ENCODE results near the gene TXNL1. TPM values are rescaled to one million over a fixed set of nuclear protein-coding genes. Genes with fewer than 3 reads are reported as not detected.

The TXNL1 gene
- total RNA-seq, 2 experiments from 2014 or later: 51.9 to 54.4 TPM

DNA sequence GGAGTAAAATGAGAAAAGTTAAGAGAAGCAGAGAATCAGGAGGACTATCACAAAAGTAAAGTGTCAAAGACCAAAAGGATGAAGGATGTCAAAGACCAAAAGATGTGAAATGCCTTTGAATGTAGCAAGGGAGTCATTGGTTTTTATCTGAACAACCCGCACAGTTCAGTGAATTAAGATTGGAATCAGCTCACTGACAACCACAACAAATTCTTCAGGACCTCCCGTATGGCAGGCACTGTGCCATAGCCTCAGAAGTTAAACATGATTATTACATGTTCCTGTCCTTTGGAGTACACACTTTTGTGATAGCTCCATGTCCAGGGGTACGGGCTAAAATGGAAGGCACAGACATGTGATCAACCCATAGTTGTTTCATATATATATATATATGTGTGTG is 5.0 kb upstream of the TXNL1 start:
- POLR2A ChIA-PET: interaction anchor here (6.1 kb wide), 1 partner anchor 8 kb away, joined by 45 read pairs; the partner anchor contains the start of gene WDR7
- no peak overlapping the region for H3K27ac Mint-ChIP-seq
- no peaks in the 10 kb centered on the region for H3K27me3 Mint-ChIP-seq (ENCODE audit: low read depth)
- peaks cover 3% of the 10 kb centered on the region for H3K36me3 Mint-ChIP-seq (ENCODE audit: low read depth)
- H3K9me3 Mint-ChIP-seq (ENCODE audit: insufficient read depth): no peaks in the 10 kb centered on the region
- ATAC-seq (no peak), DNase-seq (no peak)
- H3K4me1 Mint-ChIP-seq (ENCODE audit: low read depth): peaks cover 31% of the 10 kb centered on the region
- no peak overlapping the region for H3K4me3 Mint-ChIP-seq
- CTCF ChIA-PET: interaction anchor here (1.2 kb wide), 1 partner anchor 58 kb away, joined by 5 read pairs; no protein-coding TSS in a partner anchor

DNA sequence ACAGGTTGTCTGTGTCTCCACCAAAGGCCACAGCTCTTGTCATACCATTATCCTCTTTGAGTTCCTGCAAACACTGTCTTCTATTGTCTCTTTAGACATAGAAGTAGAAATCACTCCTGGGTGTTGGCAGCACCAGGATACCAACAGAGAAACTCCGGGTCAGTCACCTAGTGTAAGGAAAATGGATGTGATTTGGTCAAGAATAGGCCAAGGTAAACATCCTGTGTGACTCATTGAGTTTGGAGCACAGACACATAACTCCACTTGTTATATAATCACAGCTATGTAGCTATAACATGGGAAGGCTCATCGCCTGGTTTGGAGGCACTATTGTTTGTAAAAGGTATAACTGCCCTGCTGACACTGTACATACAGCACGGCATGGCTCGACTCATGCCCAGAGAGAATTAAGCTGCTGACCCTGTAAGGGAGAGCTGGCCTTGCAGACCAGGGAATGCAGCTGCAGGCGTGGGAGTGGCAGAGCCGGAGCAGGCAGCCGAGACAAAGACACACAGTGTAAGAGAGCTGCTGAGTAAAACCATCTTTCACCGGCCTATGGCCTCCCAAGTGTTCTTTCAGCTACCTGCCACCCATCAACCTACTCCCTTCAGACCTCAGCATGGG is 3.4 kb upstream of the TXNL1 start:
- no peak for DNase-seq
- Mint-ChIP-seq H3K27ac (no peak overlapping the region), H3K4me1 (ENCODE audit: low read depth) (peaks cover 24% of the 10 kb centered on the region), H3K36me3 (ENCODE audit: low read depth) (peaks cover 8% of the 10 kb centered on the region), H3K4me3 (no peak overlapping the region), H3K27me3 (ENCODE audit: low read depth) (no peaks in the 10 kb centered on the region), H3K9me3 (ENCODE audit: insufficient read depth) (no peaks in the 10 kb centered on the region)
- POLR2A ChIA-PET: interaction anchor here (6.1 kb wide), 1 partner anchor 10 kb away, joined by 45 read pairs; the partner anchor contains the start of gene WDR7
- ATAC-seq: no peak
- CTCF ChIA-PET: interaction anchor here (1.1 to 3.8 kb wide), 2 partner anchors 8 to 58 kb away, joined by 3 to 31 read pairs; partner anchors contain the start of gene WDR7

DNA sequence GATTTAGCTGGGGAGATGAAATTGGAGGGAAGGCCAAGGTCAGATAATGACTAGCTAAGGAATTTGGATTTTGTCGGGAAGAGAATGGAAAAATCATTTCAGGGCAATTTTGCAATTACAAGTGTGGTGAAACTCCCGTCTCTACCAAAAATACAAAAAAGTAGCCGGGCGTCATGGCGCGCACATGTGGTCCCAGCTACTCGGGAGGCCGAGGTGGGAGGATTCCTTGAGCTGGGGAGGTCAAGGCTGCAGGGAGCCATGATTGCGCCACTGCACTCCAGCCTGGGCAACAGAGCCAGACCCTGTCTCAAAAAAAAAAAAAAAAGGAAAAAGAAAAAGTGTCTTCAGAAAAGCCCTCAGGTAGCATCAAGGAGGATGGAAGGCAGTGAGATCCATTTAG is 1.2 kb upstream of the TXNL1 start:
- ChIA-PET CTCF (interaction anchor here (0.9 to 3.8 kb wide), 4 partner anchors 11 to 70 kb away, joined by 3 to 31 read pairs (median 4); partner anchors contain the start of gene WDR7), POLR2A (interaction anchor here (2.8 to 6.1 kb wide), 2 partner anchors 9 to 12 kb away, joined by 16 to 45 read pairs; partner anchors contain the start of gene WDR7)
- DNase-seq (no peak), ATAC-seq (no peak)
- Mint-ChIP-seq H3K4me3 (peak overlapping the region; percentile 100), H3K36me3 (ENCODE audit: low read depth) (peaks cover 16% of the 10 kb centered on the region), H3K9me3 (ENCODE audit: insufficient read depth) (no peaks in the 10 kb centered on the region), H3K4me1 (ENCODE audit: low read depth) (peaks cover 34% of the 10 kb centered on the region), H3K27me3 (ENCODE audit: low read depth) (no peaks in the 10 kb centered on the region), H3K27ac (peak overlapping the region; percentile 98)

- Mint-ChIP-seq H3K27ac (peak overlapping the region; percentile 98), H3K9me3 (ENCODE audit: insufficient read depth) (no peaks in the 10 kb centered on the region), H3K4me3 (peak overlapping the region; percentile 100), H3K36me3 (ENCODE audit: low read depth) (peaks cover 20% of the 10 kb centered on the region), H3K4me1 (ENCODE audit: low read depth) (peaks cover 38% of the 10 kb centered on the region), H3K27me3 (ENCODE audit: low read depth) (no peaks in the 10 kb centered on the region)
- POLR2A ChIA-PET: interaction anchor here (2.8 to 6.1 kb wide), 2 partner anchors 10 to 13 kb away, joined by 16 to 45 read pairs; partner anchors contain the start of gene WDR7
- CTCF ChIA-PET: interaction anchor here (0.9 to 3.8 kb wide), 4 partner anchors 11 to 70 kb away, joined by 3 to 31 read pairs (median 4); partner anchors contain the start of gene WDR7
- ATAC-seq (no peak), DNase-seq (no peak)
Observed at GRCh38 chr18:56639104-56639381, 651 bp upstream of the TXNL1 start.

- POLR2A ChIA-PET: interaction anchor here (0.6 to 6.1 kb wide), 5 partner anchors 11 to 48 kb away, joined by 3 to 45 read pairs (median 3); partner anchors contain the start of gene WDR7
- Mint-ChIP-seq H3K36me3 (ENCODE audit: low read depth) (peaks cover 26% of the 10 kb centered on the region), H3K27ac (peak overlapping the region; percentile 98), H3K27me3 (ENCODE audit: low read depth) (no peaks in the 10 kb centered on the region), H3K9me3 (ENCODE audit: insufficient read depth) (no peaks in the 10 kb centered on the region), H3K4me1 (ENCODE audit: low read depth) (peaks cover 40% of the 10 kb centered on the region), H3K4me3 (peak overlapping the region; percentile 100)
- CTCF ChIA-PET: interaction anchor here (0.7 to 1.4 kb wide), 6 partner anchors 9 to 89 kb away, joined by 3 to 8 read pairs (median 5); partner anchors contain the start of gene WDR7
- DNase-seq (no peak), ATAC-seq (no peak)
Observed at GRCh38 chr18:56637711-56638231, 621 bp downstream of the TXNL1 start.

- ChIA-PET CTCF (interaction anchor here (0.7 to 1.4 kb wide), 3 partner anchors 10 to 90 kb away, joined by 3 to 8 read pairs (median 3); no protein-coding TSS in a partner anchor), POLR2A (interaction anchor here (2.8 to 6.1 kb wide), 2 partner anchors 11 to 15 kb away, joined by 16 to 45 read pairs; partner anchors contain the start of gene WDR7)
- H3K27ac Mint-ChIP-seq: peak overlapping the region; percentile 98
- H3K36me3 Mint-ChIP-seq (ENCODE audit: low read depth): peaks cover 31% of the 10 kb centered on the region
- peak overlapping the region; percentile 100 for H3K4me3 Mint-ChIP-seq
- H3K27me3 Mint-ChIP-seq (ENCODE audit: low read depth): no peaks in the 10 kb centered on the region
- no peak for ATAC-seq
- no peak for DNase-seq
- no peaks in the 10 kb centered on the region for H3K9me3 Mint-ChIP-seq (ENCODE audit: insufficient read depth)
- H3K4me1 Mint-ChIP-seq (ENCODE audit: low read depth): peaks cover 40% of the 10 kb centered on the region
Observed at GRCh38 chr18:56637176-56637575, 1.2 kb downstream of the TXNL1 start.

- Mint-ChIP-seq H3K27ac (no peak overlapping the region), H3K4me1 (ENCODE audit: low read depth) (peaks cover 40% of the 10 kb centered on the region), H3K4me3 (no peak overlapping the region), H3K27me3 (ENCODE audit: low read depth) (no peaks in the 10 kb centered on the region), H3K36me3 (ENCODE audit: low read depth) (peaks cover 43% of the 10 kb centered on the region), H3K9me3 (ENCODE audit: insufficient read depth) (no peaks in the 10 kb centered on the region)
- ChIA-PET POLR2A (no interaction called here), CTCF (no interaction called here)
- DNase-seq (no peak), ATAC-seq (no peak)
Observed at GRCh38 chr18:56635007-56635406, 3.4 kb downstream of the TXNL1 start.

DNA sequence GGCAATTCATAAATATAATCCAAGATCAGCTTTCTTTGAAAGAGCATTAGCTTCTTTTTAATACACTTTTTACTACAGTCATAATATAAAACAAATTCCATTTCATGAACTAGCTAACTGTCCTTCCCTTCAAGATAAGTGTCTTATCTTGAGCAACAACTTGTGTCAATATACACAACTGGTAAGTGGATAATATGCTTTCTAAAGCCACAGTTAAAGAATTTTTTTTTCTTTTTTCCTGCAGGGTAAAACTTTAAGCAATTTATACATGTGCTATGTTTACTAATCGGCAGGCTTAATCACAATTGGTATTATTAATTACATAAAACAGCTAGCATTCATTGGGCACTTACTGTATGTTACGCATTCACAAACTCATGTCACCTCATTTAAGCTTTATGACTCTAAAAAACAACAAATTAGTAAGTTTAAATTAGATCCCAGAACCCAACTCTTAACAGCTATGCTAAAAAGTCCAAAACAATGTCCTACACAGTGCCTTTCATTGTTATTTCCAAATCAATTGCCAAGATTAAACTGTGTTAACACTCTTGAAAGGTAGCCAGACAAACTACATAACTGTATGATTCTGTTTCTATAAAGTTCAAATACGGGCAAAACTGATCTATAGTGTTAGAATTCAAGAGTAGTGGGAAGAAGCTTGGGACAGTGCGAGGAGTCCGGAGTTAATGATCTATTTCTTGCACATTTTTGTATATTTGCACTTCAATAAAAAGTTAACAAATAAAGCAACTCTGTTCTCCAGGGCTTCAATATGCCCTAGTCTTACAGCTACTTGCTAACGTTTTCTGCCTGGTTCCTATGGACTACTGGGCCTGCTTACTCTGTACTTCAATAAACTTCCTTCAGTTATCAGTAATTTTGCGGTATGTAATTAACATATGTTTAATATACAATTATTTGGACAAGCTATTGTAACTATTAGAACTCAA is 6.0 kb downstream of the TXNL1 start:
- ATAC-seq (no peak), DNase-seq (no peak)
- no peak overlapping the region for H3K4me3 Mint-ChIP-seq
- POLR2A ChIA-PET: interaction anchor here (1.3 kb wide), 1 partner anchor 19 kb away, joined by 4 read pairs; the partner anchor contains the start of gene WDR7
- no peaks in the 10 kb centered on the region for H3K9me3 Mint-ChIP-seq (ENCODE audit: insufficient read depth)
- H3K4me1 Mint-ChIP-seq (ENCODE audit: low read depth): peaks cover 34% of the 10 kb centered on the region
- peaks cover 43% of the 10 kb centered on the region for H3K36me3 Mint-ChIP-seq (ENCODE audit: low read depth)
- CTCF ChIA-PET: interaction anchor here (1.5 kb wide), 1 partner anchor 15 kb away, joined by 4 read pairs; no protein-coding TSS in a partner anchor
- H3K27me3 Mint-ChIP-seq (ENCODE audit: low read depth): no peaks in the 10 kb centered on the region
- H3K27ac Mint-ChIP-seq: no peak overlapping the region

GRCh38 chr18:56627991-56628390 is 10.4 kb downstream of the TXNL1 start:
- H3K27ac Mint-ChIP-seq: no peak overlapping the region
- CTCF ChIA-PET: no interaction called here

GRCh38 chr18:56615738-56616520 is 22.5 kb downstream of the TXNL1 start:
- H3K4me1 Mint-ChIP-seq (ENCODE audit: low read depth): no peaks in the 10 kb centered on the region

More at GRCh38 chr18:56627991-56628390, 10.4 kb downstream of the TXNL1 start:
- POLR2A ChIA-PET: no interaction called here
- peaks cover 32% of the 10 kb centered on the region for H3K36me3 Mint-ChIP-seq (ENCODE audit: low read depth)
- no peaks in the 10 kb centered on the region for H3K27me3 Mint-ChIP-seq (ENCODE audit: low read depth)
- DNase-seq (no peak), ATAC-seq (no peak)
- H3K4me1 Mint-ChIP-seq (ENCODE audit: low read depth): peaks cover 4% of the 10 kb centered on the region
- no peaks in the 10 kb centered on the region for H3K9me3 Mint-ChIP-seq (ENCODE audit: insufficient read depth)
- no peak overlapping the region for H3K4me3 Mint-ChIP-seq

GRCh38 chr18:56606618-56607017 is 31.8 kb downstream of the TXNL1 start:
- ChIA-PET POLR2A (no interaction called here), CTCF (no interaction called here)
- Mint-ChIP-seq H3K27me3 (ENCODE audit: low read depth) (no peaks in the 10 kb centered on the region), H3K36me3 (ENCODE audit: low read depth) (peaks cover 28% of the 10 kb centered on the region), H3K4me3 (no peak overlapping the region), H3K27ac (no peak overlapping the region), H3K4me1 (ENCODE audit: low read depth) (no peaks in the 10 kb centered on the region), H3K9me3 (ENCODE audit: insufficient read depth) (no peaks in the 10 kb centered on the region)
- ATAC-seq: no peak
- DNase-seq: no peak

More at GRCh38 chr18:56615738-56616520, 22.5 kb downstream of the TXNL1 start:
- H3K9me3 Mint-ChIP-seq (ENCODE audit: insufficient read depth): no peaks in the 10 kb centered on the region
- H3K4me3 Mint-ChIP-seq: no peak overlapping the region
- POLR2A ChIA-PET: interaction anchor here (0.8 kb wide), 1 partner anchor 22 kb away, joined by 3 read pairs; no protein-coding TSS in a partner anchor
- DNase-seq: no peak
- peaks cover 48% of the 10 kb centered on the region for H3K36me3 Mint-ChIP-seq (ENCODE audit: low read depth)
- H3K27ac Mint-ChIP-seq: no peak overlapping the region
- no peak for ATAC-seq
- CTCF ChIA-PET: no interaction called here
- H3K27me3 Mint-ChIP-seq (ENCODE audit: low read depth): no peaks in the 10 kb centered on the region

Data from activated CD8-positive, alpha-beta T cell treated with anti-CD3 and anti-CD28 coated beads, Interleukin-2, amount 10 ng/mL, durations not matched to agents 7 days and 5 days (primary cell).